GM21825 (cell line): ENCODE measurements around the gene RNF217.
"Not testable (repeated sequence)": the region's sequence is repeated elsewhere in the genome, so short reads cannot be mapped to it uniquely, and the experiment has no call there.

Experiments
- ATAC-seq: cut with Tn5 transposase; IDR thresholded peaks from one replicate; pipeline ENCODE4 v1.9.1; 2021; ENCODE audit warnings: mild to moderate bottlenecking, moderate library complexity; ENCODE audit not compliant: unreplicated experiment

The RNF217 gene

GRCh38 chr6:125123051-125123450, 160.8 kb downstream of the RNF217 start:
- ATAC-seq: no peak

DNA sequence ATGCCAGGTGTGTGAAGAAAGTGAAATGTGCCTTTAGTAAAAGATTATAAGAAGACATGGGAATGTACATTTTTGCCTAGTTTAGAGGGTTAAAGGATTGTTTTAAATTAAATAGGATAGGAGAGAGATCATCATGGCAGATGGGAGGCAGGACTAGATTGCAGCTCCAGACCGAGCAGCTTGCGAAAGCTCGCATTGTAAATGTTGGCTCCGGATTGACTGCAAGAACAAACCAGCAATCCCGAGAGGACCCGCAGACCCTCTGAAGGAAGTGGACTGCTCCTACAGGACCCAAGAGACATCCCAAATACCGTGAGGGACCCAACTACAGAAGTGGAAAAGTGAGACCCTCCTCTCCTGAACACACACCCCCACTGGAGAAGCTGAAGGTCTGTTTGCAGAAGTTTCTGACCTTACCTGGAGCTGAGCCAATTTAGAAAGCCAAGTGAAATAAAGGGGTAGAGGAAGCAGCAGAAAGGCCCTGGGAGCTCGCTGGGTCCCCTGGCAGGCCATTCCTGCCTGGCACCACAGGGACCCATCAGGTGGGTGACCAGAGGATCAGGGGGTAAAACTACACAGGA, 161.3 kb downstream of the RNF217 start:
- ATAC-seq: no peak

DNA sequence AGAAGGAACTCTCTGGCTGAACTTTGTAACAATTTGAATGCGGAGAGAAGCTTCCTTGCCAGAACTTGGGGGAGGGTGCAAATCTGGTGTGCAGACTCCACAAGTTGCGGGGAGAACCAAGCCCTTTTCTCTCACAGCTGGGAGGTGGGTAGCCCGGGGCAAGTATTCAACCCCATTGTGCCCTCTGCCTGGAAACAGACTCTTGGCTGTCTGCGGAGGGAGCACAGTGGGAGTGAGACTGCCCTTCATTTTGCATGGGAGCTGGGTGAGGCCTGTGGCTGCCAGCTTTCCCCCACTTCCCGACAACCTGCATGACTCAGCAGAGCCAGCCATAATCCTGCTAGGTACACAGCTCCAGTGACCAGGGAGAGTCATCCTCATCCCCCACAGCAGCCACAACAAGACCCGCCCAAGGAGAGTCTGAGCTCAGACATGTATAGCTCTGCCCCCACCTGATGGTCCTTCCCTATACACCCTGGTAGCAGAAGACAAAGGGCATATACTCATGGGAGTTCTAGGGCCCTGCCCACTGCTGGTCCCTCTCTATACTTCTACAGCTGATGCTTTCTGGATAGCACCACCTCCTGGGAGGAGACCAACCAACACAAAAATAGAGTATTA, 161.9 kb downstream of the RNF217 start:
- no peak for ATAC-seq

DNA sequence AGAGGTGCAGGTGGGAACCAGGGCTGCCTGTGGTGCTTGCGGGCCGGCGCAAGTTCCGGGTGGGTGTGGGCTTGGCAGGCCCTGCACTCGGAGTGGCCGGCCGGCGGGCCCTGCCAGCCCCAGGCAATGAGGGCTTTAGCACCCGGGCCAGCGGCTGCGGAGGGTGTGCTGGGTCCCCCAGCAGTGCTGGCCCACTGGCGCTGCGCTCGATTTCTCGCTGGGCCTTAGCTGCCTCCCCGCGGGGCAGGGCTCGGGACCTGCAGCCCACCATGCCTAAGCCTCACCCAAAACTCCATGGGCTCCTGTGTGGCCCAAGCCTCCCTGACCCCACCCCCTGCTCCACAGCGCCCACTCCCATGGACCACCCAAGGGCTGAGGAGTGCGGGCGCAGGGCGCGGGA, 163.6 kb downstream of the RNF217 start:
- not testable (repeated sequence) for ATAC-seq

DNA sequence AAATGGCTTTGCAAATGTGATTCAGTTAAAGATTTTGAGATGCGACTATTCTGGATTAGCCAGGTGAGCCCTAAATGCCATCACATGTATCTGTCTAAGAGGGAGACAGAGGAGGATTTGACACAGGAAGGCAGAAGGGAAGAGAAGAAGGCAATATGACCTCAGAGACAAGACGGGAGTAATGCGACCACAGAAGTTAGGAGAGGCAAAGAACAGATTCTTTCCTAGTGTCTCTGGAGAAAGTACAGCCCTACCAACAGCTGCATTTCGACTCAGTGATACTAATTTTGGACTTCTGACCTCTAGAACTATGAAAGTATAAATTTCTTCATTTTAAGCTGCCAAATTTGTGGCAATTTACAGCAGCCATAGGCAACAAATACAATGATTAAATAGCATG, 167.1 kb downstream of the RNF217 start:
- ATAC-seq: no peak

GRCh38 chr6:125132058-125132457, 169.8 kb downstream of the RNF217 start:
- no peak for ATAC-seq

DNA sequence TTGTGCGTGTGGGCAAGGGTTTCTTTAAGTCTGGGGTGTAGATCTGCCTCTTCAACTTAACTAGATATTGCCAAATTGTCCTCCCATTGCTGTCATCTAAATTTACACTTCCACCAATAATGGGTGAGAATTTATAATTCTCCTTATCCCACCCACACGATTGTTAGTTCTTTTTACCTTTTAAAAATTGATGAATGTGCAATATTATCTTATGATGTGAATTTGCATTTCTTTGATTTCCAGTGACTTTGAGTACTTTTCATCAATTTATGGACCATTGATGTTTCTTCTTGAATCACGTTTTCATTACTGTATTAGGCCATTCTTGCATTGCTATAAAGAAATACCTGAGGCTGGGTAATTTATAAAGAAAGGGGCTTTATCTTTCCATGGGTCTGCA, 174.1 kb downstream of the RNF217 start:
- no peak for ATAC-seq

- ATAC-seq: no peak
These were observed 175.8 kb downstream of the RNF217 start for GRCh38 chr6:125138083-125138482.

- no peak for ATAC-seq
These were observed 178.6 kb downstream of the RNF217 start for GRCh38 chr6:125140808-125141207.
